ENCODE measurements around the gene KLHL41. TPM values are rescaled to one million over a fixed set of nuclear protein-coding genes. Genes with fewer than 3 reads are reported as not detected.

The KLHL41 gene
- total and polyA plus RNA-seq, 2 of the 13 experiments (the other 11 are each of a cell fraction or from before 2014, with no cell fraction given): 0.07 to 0.31 TPM

- TF ChIP-seq ZHX2 (IDR thresholded peaks at IDR 0.05; ENCODE audit: low read depth) (no peak), ZHX2 (CRISPR knock-in tag; IDR thresholded peaks at IDR 0.05; ENCODE audit: borderline replicate concordance) (no peak), AGO2 (optimal IDR thresholded peaks at IDR 0.05; ENCODE audit: low read depth, low read length) (no peak), CENPT (CRISPR knock-in tag; IDR thresholded peaks at IDR 0.05; ENCODE audit: low read depth) (no peak), ZBTB42 (CRISPR knock-in tag; IDR thresholded peaks at IDR 0.05) (no peak), ETS1 (CRISPR knock-in tag; IDR thresholded peaks at IDR 0.05) (no peak), TSC22D2 (CRISPR knock-in tag; IDR thresholded peaks at IDR 0.05; ENCODE audit: borderline replicate concordance) (no peak), PLSCR1 (CRISPR knock-in tag; IDR thresholded peaks at IDR 0.05; ENCODE audit: borderline replicate concordance) (no peak), SMC3 (IDR thresholded peaks at IDR 0.05; ENCODE audit: low read length) (no peak), SOX5 (CRISPR knock-in tag; IDR thresholded peaks at IDR 0.05; ENCODE audit: borderline replicate concordance) (no peak), REPIN1 (CRISPR knock-in tag; IDR thresholded peaks at IDR 0.05; ENCODE audit: borderline replicate concordance, low read depth) (0 out of 2 replicates have a peak, but pooled peaks have one; percentile 25), EP300 (IDR thresholded peaks at IDR 0.05; ENCODE audit: low read depth in 2 of 2, low read length in 2 of 2) (peak; percentile 17 to 46; a peak in 2 of 4 replicates), EP300 (CRISPR knock-in tag; IDR thresholded peaks at IDR 0.05; ENCODE audit: borderline replicate concordance) (no peak), NONO (IDR thresholded peaks at IDR 0.05) (no peak), NONO (CRISPR knock-in tag; conservative IDR thresholded peaks at IDR 0.05) (no peak), CHD2 (IDR thresholded peaks at IDR 0.05; ENCODE audit: low read depth, low read length) (no peak), PATZ1 (CRISPR knock-in tag; IDR thresholded peaks at IDR 0.05) (no peak)
These were observed 23.8 kb upstream of the KLHL41 start (continued) for GRCh38 chr2:169485650-169486138.

Data from HepG2 (cell line).